HG03159 (cell line): ENCODE measurements around the gene ZNHIT3.
"Not testable (repeated sequence)": the region's sequence is repeated elsewhere in the genome, so short reads cannot be mapped to it uniquely, and the experiment has no call there.

ENCODE experiments used
- ATAC-seq: cut with Tn5 transposase; IDR thresholded peaks from one replicate; pipeline ENCODE4 v1.9.1; 2021; ENCODE audit warnings: mild to moderate bottlenecking, moderate library complexity; ENCODE audit not compliant: unreplicated experiment

ZNHIT3 gene

DNA sequence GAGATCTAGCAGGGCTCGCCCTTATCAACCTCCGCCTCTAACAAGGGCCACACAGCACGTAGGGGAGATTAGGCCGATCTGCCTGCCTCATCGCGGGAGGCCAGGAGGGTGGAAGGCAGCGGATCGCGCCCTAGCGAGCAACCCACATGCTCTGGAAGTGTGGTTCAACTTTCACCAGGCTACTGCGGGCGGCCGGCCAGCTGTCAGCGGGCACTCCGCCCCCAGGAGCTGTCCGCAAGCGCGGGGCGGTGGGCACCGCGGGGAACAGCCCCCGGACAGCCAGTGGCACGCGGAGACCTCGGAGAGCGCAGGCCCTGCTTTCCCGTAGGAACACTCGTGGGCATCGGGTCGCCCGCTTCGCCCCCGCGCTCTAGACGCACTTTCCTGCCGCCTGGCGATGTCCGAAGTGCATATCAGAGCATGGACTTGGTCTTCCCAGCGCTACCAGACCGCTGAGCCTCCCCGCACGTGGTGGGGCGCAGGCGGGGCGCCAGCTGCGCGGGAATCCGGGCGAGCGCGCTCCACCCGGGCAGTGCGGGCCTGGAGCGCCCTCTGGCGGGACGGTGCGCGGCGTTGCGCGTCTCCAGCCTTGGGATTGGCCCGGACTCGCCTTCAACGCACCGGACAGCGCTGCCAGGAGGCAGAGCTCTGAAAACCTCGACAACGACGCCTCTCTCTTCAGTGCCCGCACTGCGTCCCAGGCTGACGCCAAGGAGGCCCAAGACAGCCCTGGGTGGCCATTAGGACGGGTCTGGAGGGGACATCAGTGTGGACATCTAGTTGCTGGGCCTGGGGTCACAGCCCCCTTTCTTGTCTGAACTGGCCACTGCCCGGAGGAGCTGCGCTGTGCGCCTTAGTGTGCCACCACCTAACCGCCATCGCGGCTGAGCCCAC is 3.6 kb upstream of the ZNHIT3 start:
- ATAC-seq = peak; percentile 47

DNA sequence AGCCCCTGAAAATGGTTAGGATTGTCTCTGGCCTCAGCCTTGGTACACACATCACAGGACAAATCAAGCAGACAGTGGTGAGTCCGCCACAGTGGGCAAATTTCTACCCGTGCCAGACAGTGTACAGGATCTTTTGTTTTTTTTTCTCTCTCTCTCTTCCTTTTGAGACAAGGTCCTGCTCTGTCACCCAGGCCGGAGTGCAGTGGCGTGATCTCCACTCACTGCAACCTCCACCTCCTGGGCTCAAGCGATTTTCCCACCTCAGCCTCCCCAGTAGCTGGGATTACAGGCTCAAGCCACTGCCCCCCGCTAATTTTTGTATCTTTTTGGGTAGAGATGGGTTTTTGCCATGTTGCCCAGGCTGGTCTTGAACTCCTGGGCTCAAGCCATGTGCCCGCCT is 2.5 kb upstream of the ZNHIT3 start:
- not testable (repeated sequence) for ATAC-seq

DNA sequence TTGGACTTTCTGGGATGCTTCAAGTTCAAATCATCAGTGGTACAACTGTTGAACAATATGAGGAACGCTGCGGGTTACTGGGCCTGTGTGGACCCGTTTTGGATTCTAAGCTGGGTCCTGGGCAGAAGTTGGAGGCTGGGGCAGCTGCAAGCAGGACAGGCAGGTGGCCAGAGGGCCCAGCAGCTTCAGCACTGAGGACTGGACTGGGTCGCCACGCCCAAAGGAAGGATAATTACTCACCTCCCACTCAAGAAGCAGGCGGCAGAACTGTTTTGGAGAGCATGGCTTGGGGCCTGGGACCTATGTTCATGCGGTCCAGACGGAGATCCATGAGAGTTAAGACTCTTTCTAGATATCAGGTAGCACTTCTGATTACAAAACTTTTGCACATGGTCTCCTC is 1.5 kb upstream of the ZNHIT3 start:
- ATAC-seq = no peak

DNA sequence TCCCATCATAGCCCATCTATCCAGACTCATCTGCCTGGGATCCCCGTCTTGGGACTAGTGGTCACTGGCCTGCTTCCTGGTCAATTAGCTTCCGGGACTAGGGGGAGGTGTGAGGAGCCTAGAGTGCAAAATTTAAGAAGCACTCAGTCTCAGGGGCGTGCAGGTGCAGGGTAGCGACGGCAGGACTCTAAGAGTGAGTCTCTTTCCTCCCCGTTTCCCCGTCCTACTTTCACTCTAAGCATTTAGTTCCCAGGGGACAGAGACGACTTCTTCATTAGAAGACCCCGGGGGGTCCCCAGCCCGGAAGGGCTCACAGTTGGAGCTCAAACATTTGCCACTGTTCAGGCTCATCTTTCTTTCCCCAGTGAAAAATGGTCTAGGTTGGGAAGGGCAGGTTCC is 677 bp upstream of the ZNHIT3 start:
- peak; percentile 2 for ATAC-seq

DNA sequence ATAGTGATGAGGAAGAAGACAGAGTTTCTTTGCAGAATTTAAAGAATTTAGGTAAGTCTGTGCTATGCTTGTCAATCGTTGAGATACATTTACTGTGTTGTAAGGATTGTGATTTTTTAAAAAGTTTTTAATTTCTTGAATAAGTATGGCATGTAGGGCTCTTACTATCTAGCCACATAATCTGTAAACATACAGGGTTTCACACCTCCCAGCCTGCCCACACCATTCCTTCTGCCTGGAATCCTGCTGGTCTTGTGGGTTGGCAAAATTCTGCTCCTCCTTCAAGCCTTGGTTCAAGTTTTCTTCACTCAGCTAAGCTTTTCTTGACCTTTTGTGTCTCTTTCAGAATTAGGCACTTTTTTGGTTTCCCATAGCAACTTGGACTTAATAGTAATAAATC is 7.5 kb downstream of the ZNHIT3 start:
- no peak for ATAC-seq

DNA sequence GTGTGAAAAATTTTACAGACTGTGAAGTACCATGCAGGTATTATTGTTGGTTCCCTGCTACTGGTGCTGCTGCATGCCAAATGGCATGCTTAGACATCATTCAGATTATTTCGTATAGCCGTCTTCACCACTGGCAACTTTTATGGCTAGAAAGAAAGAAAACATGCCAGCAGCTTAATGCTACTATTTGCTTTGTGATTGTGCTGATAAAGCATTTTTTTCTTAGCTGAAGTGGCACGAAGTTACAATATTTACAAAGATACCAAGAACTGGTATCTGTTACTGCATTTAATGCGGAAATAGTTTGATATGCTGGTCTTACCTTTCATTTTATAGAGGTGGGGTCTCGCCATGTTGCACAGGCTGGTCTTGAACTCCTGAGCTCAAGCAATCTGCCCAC is 8.2 kb downstream of the ZNHIT3 start:
- no peak for ATAC-seq

DNA sequence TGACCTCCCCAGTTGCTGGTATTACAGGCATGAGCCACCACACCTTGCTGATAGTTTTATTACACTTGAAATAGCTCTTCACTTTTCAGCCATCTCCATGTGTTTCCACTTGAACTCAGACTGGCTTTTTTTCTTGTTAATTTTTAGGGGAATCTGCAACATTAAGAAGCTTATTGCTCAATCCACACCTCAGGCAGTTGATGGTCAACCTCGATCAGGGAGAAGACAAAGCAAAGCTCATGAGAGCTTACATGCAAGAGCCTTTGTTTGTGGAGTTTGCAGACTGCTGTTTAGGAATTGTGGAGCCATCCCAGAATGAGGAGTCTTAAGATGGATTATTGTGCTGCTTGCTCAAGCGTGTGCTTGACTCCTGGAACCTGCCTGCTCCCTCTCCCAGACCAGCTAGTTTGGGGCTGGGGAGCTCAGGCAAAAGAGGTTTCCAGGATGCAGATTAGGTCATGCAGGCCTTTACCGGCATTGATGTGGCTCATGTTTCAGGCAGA is 8.6 kb downstream of the ZNHIT3 start:
- ATAC-seq = no peak

DNA sequence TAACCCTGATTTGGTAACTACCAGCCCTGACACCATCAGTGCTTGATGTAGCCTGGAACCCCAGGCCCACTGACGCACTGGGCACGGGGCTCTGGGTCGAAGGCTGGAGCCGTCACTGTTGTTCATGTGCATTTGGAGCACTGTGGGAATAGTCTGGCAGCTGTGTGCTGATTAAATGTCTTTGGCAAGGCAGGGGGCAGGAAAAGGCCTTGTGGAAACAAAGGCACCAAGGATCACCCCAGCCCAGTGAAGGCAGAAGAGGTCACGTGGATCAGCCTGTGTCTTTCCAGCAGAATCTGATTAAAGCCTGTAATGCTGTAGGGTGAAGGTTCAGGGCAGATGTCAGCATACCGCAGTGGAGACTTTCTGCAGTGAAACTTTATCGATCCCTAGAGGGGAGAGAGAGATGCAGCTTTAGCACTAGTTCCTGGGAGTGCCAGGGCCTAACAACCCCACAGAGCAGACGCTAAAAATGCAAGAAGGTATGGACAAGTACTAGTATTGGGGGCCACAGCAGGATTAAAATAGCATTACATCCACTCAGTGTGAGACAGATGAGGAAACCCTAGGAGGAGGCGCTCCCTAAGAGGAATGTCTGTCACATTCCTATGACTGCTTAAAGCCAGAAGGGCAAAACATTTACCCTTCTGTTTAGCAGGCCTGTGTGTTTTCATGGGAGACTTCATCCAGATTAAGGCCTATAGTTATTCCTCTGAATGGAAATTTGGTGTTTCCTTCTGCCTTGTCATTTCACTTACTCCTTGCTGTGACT is 9.7 kb downstream of the ZNHIT3 start:
- no peak for ATAC-seq

DNA sequence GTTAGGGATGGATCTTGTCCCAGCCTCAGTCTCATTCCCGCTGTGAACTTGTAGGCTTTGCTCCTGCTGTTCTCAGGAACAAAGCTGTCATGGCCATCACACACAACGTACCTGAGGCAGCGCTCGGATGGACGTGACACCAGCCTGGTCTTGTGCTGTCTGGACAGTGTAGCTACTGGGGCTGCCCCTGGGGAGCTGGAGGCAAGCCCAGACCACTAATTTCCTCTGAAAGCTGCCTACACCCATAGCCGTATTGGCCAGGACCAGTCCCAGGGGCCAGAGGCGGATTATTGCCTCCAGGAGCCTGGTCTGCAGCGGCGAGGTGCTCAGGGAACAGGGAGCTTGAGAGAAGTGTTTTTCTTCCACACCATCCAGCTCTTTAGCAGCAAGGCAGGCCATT is 11.7 kb downstream of the ZNHIT3 start:
- ATAC-seq = no peak

DNA sequence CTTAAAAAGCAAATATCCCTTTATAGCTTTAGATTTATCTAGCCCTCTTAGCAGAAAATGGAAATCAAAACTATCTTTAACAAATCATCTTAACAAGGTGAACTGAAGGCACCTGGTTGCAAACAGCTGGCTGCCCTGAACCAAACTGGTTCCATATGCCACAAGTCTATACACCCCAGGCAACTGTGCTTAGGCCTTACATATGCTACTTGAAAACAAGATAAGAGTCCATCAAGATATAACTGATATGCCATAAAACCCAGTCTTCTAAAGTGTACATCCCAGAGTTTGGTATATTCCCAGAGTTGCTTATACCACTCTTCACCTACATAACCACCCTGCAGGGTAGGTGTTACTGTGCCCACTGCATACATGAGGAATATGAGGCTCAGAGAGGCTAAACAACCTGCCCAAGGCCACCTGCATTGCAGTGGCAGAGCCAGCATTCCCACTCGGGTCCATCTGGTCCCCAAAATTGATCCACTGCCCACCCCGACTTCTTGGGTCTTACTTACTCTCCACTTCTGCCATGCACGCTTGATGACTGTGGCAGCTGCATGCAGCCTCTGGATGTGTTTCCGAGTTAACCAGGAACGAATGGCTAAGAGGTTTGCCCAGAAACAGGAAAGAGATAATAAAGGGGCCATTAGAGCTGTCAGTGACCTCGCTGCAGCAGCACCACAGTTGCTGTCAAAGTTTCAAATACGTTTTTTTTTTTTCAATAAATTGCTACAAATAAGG is 12.2 kb downstream of the ZNHIT3 start:
- no peak for ATAC-seq

DNA sequence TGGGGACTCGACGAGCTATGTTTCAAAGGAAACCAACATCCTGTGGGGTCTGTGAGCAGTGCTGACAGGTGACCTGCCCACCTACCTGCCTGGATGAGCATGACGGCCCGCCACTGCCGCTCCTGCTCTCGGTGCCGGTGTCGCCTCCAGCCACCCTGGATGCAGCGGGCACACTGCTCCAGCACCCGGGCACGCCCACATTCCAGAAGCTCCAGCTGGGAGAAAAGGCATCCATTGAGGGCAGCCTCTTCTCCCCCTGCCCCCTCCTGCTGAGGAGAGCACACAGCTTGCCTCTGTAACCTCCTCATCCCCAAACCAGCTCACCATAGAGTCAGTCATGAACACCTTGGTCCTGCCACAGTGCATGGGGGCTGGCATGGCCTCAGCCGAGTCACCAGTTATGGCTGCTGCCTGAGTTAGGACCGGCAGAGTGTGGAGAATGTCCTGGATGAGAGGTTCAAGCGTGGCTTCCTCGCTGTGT is 14.3 kb downstream of the ZNHIT3 start:
- no peak for ATAC-seq

DNA sequence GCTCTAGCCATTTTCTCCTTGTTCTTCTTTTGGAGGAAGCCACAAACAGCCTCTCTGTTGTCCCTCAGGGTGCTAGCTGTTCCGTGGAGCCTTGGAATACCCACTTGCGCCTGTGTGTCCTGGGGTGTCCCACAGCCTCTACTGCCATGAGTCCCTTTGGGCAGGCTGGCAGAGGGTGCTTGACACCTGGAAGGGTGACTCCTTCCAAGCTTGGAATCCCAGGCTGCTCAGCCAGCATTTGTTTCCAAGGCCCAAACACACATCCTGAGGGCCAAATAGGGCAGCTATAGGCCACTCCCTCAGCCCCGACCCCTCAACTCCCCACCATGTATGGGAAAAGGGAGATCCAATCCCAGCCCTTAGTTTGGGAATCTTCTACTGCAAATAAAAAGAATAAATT is 14.9 kb downstream of the ZNHIT3 start:
- no peak for ATAC-seq

DNA sequence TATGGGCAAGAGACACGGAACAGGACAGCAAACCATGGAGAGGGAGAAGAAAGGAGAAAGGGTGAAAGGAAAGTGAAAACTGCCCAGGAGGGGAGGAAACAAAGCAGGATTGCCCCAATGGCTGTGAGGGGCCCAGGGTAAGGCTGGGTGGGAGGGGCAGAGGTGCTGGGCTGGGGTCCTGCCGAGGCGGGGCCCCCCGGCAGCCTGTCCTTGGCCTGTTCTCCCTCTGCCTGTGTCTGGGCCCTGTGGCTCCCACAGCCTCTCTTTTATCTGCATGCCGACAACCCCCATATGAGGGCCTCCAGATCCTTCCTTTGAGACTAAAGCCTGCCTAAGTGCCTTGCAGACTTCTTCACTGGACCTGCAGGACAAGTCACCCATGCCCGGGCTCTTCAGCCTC is 15.5 kb downstream of the ZNHIT3 start:
- no peak for ATAC-seq

DNA sequence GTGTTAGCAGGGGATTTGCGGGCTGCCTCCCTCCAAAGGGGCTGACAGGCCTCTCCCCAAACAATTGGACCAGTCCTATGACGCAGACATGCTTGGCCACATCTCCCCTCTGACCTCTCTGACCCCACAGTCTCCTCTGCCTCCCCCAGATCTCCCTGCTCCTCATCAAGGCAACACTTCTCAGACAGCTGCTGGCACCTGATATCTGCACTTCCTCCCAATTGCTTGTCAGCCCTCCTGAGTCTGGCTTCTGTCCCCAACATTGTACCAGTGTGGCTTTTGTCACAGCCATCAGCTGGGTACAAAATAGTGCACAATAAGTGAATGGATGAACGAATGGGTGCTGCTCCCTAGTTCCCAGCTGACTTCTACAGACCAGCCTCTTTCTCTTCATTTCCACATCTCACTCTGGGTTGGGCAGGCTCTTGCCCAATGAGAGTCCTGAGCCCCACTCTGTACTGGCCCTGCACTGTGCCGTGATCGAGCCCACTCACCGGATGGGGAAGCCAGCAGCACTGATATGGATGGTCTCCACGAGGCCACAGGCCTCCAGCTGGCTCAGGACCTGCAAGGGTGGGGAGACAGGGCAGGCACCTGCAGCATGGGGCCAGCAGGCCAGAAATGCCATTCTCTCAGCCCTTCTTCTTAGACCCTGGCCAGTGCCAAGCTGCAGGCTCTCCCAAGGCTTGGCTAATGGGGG is 17.1 kb downstream of the ZNHIT3 start:
- ATAC-seq = no peak

DNA sequence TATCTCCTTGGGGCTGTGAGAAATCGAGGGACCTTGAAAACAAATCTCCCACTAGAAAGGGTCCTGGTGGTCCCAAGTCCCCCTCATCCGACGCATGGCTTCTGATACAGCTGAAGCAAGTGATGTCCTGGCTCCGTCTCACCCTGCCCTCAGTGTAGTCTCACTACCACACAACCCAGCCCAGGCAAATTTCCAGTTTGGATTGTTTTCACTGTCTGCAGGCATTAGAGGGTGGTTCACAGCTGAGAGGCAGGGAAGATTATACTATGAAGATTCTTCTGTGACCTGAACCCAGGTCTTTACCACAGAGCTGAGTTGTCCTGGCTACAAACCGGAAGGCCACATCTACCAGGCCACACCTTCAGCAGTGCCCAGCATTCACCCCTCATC is 17.7 kb downstream of the ZNHIT3 start:
- no peak for ATAC-seq

DNA sequence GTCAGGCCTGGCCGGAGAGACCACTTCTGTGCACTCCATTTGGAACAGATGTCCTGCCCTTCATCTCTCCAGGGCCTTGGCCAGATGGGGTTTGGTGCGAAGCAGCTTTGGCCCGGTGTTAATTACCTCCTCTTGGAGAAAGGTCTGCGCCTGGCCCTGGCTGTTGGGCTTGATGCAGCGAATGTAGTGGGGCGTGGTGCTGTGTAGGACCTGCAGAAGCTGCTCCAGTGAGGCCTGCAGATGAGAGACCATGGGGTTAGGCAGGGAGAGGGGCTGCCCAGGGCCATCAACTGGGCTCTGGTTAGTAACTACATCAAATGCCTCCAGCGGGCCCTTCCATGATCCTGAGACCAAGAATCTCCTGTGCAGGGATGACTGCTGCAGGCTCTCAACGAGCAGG is 18.7 kb downstream of the ZNHIT3 start:
- ATAC-seq = no peak

DNA sequence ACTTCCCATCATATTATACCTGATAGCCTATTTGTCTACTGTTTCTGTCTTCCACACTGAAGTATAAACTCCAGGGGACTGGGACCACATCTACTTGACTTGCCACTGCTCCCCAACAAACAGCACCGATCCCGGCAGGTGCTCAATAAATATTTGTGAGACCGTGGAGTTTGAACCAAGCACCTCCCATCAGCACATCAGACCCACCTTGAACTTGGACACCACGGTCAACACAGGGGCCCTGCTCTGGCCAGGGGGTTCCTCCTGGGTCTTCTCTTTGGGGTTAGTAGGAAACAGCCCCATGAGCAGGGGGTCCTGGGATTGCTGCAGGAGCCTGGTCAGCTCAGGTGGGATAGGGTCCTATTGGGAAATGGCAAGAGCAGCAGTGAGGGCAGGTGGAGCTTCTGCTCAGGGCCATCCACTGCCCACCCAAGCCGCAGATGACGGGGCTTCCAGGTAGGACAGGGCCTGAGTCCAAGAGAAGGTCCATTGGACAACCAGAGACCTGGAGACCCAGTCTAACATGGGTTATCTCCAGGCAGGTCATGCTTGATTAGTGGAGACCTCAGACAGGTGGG is 19.9 kb downstream of the ZNHIT3 start:
- no peak for ATAC-seq

DNA sequence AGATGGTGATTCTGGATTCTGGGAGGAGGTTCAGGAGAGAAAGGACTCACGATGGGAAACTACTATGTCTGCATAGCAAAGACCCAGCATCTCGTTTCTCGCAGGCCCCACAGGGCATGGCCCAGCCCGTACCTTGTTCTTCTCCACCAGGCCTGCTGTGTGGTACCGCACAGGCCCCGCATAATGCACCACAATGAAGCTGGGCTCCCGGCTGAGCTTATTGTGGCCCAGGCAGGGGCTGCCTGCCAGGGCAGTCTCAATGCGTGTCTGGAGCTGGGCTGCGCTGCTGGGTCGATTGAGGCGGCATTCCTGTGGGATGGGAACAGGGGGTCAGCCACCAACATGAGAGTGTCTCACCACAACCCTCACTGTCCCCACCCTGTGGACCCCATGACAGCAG is 20.4 kb downstream of the ZNHIT3 start:
- no peak for ATAC-seq

DNA sequence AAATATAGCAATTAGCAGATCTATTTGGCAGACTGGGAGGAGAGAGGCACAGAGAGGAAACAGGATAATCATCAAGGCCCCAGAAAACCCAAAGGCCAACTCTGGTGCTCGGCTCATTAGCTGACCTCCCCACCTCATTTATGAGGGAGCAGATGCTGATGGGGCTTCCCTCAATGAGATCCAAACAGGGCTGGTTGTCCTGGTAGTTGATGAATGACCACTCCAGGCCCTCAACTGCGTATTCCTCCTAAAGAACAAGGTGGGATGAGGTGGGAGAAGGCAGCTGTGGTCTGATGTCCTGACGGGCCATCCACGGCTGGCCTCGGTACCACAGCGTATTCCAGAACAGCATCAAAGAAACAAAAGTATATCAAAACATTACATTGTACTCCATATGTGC is 20.8 kb downstream of the ZNHIT3 start:
- ATAC-seq = no peak

DNA sequence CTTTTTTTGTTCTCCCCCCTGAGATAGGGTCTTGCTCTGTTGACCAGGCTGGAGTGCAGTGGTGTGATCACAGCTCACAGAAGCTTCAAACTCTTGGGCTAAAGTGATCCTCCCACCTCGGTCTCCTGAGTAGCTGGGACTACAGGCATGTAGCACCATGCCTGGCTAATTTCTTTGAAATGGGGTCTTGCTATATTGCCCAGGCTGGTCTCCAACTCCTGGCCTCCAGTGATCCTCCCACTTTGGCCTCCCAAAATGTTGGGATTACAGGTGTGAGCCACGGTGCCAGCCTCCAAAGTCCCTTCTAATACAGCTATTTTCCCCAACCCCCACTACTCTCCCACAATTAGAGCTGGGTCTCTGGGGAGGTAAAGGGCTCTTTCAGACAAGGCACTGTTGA is 22.0 kb downstream of the ZNHIT3 start:
- not testable (repeated sequence) for ATAC-seq
